Hepatocyte (in vitro differentiated cells): Measurements from ENCODE around the gene SIRPG. TPM values are rescaled to one million over a fixed set of nuclear protein-coding genes. Genes with fewer than 3 reads are reported as not detected.
"Not testable (repeated sequence)": the region's sequence is repeated elsewhere in the genome, so short reads cannot be mapped to it uniquely, and the experiment has no call there.

ENCODE experiments used
- DNase-seq: peaks from one replicate; pipeline ENCODE4 v3.0.0-alpha.2; 2016; ENCODE audit warnings: low spot score
- H2AFZ ChIP-seq: fragments of 200-600 bp; sonication (generic); 2 replicates; pipeline ENCODE4 v1.6.0; 2016; ENCODE audit warnings: antibody characterized with exemption, mild to moderate bottlenecking
- H3K27ac ChIP-seq: fragments of 200-600 bp; sonication (generic); 2 replicates; pipeline ENCODE4 v1.5.1; 2016; ENCODE audit warnings: mild to moderate bottlenecking
- H3K27me3 ChIP-seq: fragments of 200-600 bp; sonication (generic); 2 replicates; pipeline ENCODE4 v1.6.1; 2016
- H3K36me3 ChIP-seq: fragments of 200-600 bp; sonication (generic); replicated peaks from 2 replicates; pipeline ENCODE4 v1.5.1; 2016; ENCODE audit warnings: low read depth; ENCODE audit not compliant: insufficient read depth
- H3K4me1 ChIP-seq: fragments of 200-600 bp; sonication (generic); 2 replicates; pipeline ENCODE4 v1.5.1; 2016; ENCODE audit warnings: mild to moderate bottlenecking, moderate library complexity; ENCODE audit not compliant: insufficient read depth
- H3K4me2 ChIP-seq: fragments of 200-600 bp; sonication (generic); 2 replicates; pipeline ENCODE4 v1.6.0; 2016
- H3K4me3 ChIP-seq: fragments of 200-600 bp; sonication (generic); 2 replicates; pipeline ENCODE4 v1.5.1; 2016; ENCODE audit warnings: mild to moderate bottlenecking
- H3K79me2 ChIP-seq: fragments of 200-600 bp; sonication (generic); 2 replicates; pipeline ENCODE4 v1.6.0; 2017; ENCODE audit warnings: mild to moderate bottlenecking
- H3K9me2 ChIP-seq: fragments of 200-600 bp; sonication (generic); replicated peaks from 2 replicates; pipeline ENCODE4 v1.6.0; 2017; ENCODE audit warnings: mild to moderate bottlenecking; ENCODE audit not compliant: insufficient read depth
- H3K9me3 ChIP-seq: fragments of 200-600 bp; sonication (generic); 2 replicates; pipeline ENCODE4 v1.5.1; 2016; ENCODE audit warnings: low read depth, mild to moderate bottlenecking
- H4K20me1 ChIP-seq: fragments of 200-600 bp; sonication (generic); 2 replicates; pipeline ENCODE4 v1.6.0; 2016; ENCODE audit warnings: mild to moderate bottlenecking; ENCODE audit not compliant: insufficient read depth, poor library complexity, severe bottlenecking
- CTCF ChIP-seq: fragments of 200-600 bp; sonication (generic); IDR thresholded peaks from 2 replicates; pipeline ENCODE4 v1.5.1; 2016; ENCODE audit warnings: antibody characterized with exemption, mild to moderate bottlenecking; ENCODE audit not compliant: poor library complexity
- EZH2 ChIP-seq: fragments of 200-600 bp; sonication (generic); IDR thresholded peaks from 2 replicates; pipeline ENCODE4 v1.6.1; 2016; ENCODE audit warnings: antibody characterized with exemption, mild to moderate bottlenecking, borderline replicate concordance
- EZH2phosphoT487 ChIP-seq: fragments of 200-600 bp; sonication (generic); IDR thresholded peaks from one replicate; pipeline ENCODE4 v1.6.1; 2018; ENCODE audit warnings: antibody characterized with exemption, mild to moderate bottlenecking, low read depth, moderate library complexity; ENCODE audit not compliant: unreplicated experiment, severe bottlenecking
- WGBS: methylation state at CpG from one replicate; pipeline ENCODE4 v1.1.6; 2016; ENCODE audit warnings: low lambda C conversion rate; ENCODE audit errors: missing lambda C conversion rate; 5-methylcytosine and 5-hydroxymethylcytosine counted together
- polyA plus RNA-seq: library from polyadenylated mRNA; unstranded; fragments of >200 nt; fragmentation: Nextera tagmentation; extraction: Ambion mirVana; gene quantifications from 2 replicates; pipeline ENCODE4 v1.2.1, GENCODE V29; 2016
- total RNA-seq: library from RNA; depleted of rRNA; stranded (reverse); fragments of >200 nt; gene quantifications from 2 replicates; pipeline ENCODE4 v1.2.3, GENCODE V29; 2014

Gene SIRPG
- not detected in 2 replicates for total RNA-seq
- polyA plus RNA-seq, result not detected in 2 replicates

GRCh38 chr20:1657556-1658334, at the start of gene SIRPG:
Gene SIRPG, minus strand, starts transcription at chr20:1657779. Its CDS starts 65 bp downstream, at chr20:1657714.
- H3K9me3 ChIP-seq, result no peaks in the 10 kb centered on the region
- no peaks in the 10 kb centered on the region for H3K9me2 ChIP-seq
- H3K36me3 ChIP-seq, result no peaks in the 10 kb centered on the region
- H3K4me1 ChIP-seq, result no peaks in the 10 kb centered on the region
- no peaks in the 10 kb centered on the region for H4K20me1 ChIP-seq
- H3K79me2 ChIP-seq, result no peaks in the 10 kb centered on the region
- TF ChIP-seq EZH2, result no peak
- TF ChIP-seq EZH2phosphoT487, result no peak
- no peak for TF ChIP-seq CTCF
- no peak within 1 kb of the TSS for H2AFZ ChIP-seq
- no peak for DNase-seq
- H3K27ac ChIP-seq, result no peak within 1 kb of the TSS
- 86% methylated on average over 5 of the region's 5 CpGs for WGBS
- H3K27me3 ChIP-seq, result peaks cover 12% of the 10 kb centered on the region
- H3K4me2 ChIP-seq, result no peak within 1 kb of the TSS
- H3K4me3 ChIP-seq, result no peak within 1 kb of the TSS

GRCh38 chr20:1706887-1707286, 49.3 kb upstream of the SIRPG start:
- H3K9me3 ChIP-seq, H3K27ac ChIP-seq, H4K20me1 ChIP-seq, H2AFZ ChIP-seq, H3K36me3 ChIP-seq, H3K9me2 ChIP-seq, H3K4me3 ChIP-seq, H3K27me3 ChIP-seq, H3K79me2 ChIP-seq, H3K4me2 ChIP-seq, H3K4me1 ChIP-seq, DNase-seq: not testable (repeated sequence)
- WGBS, result 93% methylated on average over 13 of the region's 13 CpGs

GRCh38 chr20:1706079-1706478, 48.5 kb upstream of the SIRPG start:
- WGBS, result 89% methylated on average over 1 of the region's 1 CpG
- no peaks in the 10 kb centered on the region for H3K4me1 ChIP-seq
- H3K79me2 ChIP-seq, result no peaks in the 10 kb centered on the region
- no peak overlapping the region for H3K4me3 ChIP-seq
- no peaks in the 10 kb centered on the region for H3K27me3 ChIP-seq
- H3K4me2 ChIP-seq, result no peak overlapping the region
- no peaks in the 10 kb centered on the region for H3K9me3 ChIP-seq
- no peak overlapping the region for H3K27ac ChIP-seq
- no peak for DNase-seq
- no peaks in the 10 kb centered on the region for H4K20me1 ChIP-seq
- H3K36me3 ChIP-seq, result no peaks in the 10 kb centered on the region
- no peak for TF ChIP-seq EZH2phosphoT487
- no peak for TF ChIP-seq CTCF
- TF ChIP-seq EZH2, result no peak
- no peaks in the 10 kb centered on the region for H3K9me2 ChIP-seq
- no peak overlapping the region for H2AFZ ChIP-seq

- H4K20me1 ChIP-seq, result no peaks in the 10 kb centered on the region
- H3K9me2 ChIP-seq, result no peaks in the 10 kb centered on the region
- no peaks in the 10 kb centered on the region for H3K9me3 ChIP-seq
- WGBS, result 71% methylated on average over 2 of the region's 2 CpGs
- H3K27ac ChIP-seq, result no peak overlapping the region
- no peak overlapping the region for H3K4me3 ChIP-seq
- H3K4me1 ChIP-seq, result no peaks in the 10 kb centered on the region
- H3K27me3 ChIP-seq, result peaks cover 3% of the 10 kb centered on the region
- DNase-seq, result no peak
- no peaks in the 10 kb centered on the region for H3K36me3 ChIP-seq
- H3K79me2 ChIP-seq, result no peaks in the 10 kb centered on the region
- TF ChIP-seq EZH2 (no peak), CTCF (no peak), EZH2phosphoT487 (no peak)
- no peak overlapping the region for H3K4me2 ChIP-seq
- H2AFZ ChIP-seq, result no peak overlapping the region
These were observed 45.3 kb upstream of the SIRPG start for GRCh38 chr20:1702855-1703254.
